HG02588 (cell line): Measurements from ENCODE around the gene TEX264.
A peak's percentile ranks its signal among the peaks of the same experiment; 100 is the strongest.

ENCODE experiments used
- ATAC-seq: cut with Tn5 transposase; IDR thresholded peaks from one replicate; pipeline ENCODE4 v1.9.1; 2021; ENCODE audit warnings: mild to moderate bottlenecking, moderate library complexity; ENCODE audit not compliant: unreplicated experiment

The TEX264 gene

GRCh38 chr3:51673802-51674654 is 3.0 kb downstream of the TEX264 start:
- no peak for ATAC-seq

DNA sequence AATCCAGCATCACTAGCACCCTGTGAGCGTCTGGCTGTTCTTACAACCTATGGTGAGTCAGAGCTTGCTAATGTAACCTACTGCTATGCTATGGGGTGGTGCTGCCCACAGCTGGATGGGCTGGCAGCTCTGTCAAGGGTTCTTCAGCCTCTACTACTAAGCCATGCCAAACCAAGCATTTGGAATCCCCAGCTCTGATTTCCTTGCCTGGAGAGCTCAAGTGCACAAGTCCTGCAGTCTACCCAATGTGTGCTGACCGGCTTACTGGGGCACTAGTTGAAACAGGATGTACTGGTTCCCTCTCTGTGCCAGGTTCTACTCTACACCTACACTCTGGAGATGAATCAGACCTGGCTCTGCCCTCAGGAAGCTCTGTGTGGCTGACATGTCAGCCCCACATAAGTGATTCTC is 4.2 kb downstream of the TEX264 start:
- no peak for ATAC-seq

DNA sequence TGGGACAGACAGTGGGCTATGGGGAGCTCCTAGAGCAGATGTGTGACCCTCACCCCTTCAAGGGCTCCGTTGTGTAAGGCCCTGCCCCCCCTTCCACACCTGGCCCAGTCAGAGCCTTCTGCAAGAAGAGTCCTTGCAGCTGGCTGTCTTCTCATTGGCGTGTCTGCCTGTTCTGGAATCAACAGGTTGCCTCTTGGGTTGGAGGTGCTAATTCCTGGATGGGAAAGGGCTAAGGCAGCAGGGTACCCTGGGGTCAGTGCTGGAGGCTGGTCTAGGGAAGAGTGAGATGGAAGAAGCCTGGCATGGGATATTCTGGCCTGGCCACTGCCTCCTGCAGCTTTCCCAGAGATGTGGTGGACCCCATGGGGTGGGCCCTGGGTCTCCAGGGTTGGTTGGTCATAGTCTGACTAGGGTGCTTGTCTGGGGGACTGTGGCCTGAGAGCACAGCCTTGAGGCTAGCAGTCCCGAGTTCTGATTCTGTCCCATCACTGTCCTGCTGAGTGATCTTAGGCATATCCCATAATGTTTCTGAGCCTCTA is 5.1 kb downstream of the TEX264 start:
- ATAC-seq, result no peak

DNA sequence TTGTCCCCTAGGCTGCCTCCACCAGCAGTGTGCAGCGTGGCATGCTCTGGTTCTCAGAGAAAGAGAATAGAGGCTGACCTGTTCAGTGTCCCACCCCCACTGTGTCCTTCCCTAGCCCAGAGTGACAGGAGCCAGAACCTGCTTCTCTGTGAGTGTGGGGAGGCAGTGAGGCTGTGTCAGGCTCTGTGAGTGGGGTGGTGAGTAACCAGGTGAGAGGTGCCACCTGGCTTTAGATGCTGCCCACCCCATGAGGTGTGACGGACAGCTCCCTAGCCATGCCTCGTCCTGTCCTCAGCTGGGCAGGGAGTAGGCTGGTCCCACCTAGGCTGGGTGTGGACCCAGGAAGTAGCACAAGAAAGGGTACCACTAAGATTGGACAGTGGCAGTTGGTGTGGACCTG is 6.3 kb downstream of the TEX264 start:
- ATAC-seq, result no peak

DNA sequence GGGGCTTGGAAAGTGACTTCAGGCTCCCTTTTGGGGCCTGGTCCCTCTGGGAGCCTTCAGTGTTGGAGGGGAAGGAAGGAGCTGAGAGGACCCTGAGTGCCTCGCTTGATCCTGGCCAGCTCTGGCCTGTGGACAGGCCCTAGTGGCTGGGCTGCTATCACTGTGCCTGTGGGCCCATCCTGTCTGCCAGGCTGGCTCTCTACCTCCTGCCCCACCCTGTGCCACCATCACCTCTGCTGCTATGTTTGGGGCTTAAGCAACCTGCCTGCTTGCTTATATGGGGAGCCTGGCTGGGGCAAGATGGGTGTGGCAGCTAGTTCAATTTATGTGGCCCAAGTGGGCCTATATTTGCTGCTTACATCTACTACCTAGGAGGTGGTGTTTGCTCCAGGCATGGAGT is 7.1 kb downstream of the TEX264 start:
- ATAC-seq, result no peak

GRCh38 chr3:51678641-51679040 is 7.6 kb downstream of the TEX264 start:
- no peak for ATAC-seq

DNA sequence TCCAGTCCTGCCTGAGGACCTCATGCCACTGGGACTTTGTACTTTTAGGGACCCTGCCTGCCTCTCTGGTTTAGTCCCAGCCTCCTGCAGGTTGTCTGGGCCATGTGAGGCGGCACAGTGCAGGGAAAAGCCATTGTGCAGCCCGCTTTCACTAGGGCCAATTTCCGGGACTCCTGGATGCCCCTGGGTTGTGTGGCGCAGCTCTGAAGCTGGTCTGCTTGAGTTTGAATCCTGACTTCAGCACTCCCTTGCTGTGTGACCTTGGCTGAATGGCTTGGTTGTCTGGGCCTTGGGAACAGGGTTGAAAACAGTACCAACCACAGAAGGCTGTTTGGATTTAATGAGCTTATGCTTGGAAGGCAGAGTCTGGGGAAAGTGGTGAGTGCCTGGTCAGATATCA is 8.3 kb downstream of the TEX264 start:
- no peak for ATAC-seq

DNA sequence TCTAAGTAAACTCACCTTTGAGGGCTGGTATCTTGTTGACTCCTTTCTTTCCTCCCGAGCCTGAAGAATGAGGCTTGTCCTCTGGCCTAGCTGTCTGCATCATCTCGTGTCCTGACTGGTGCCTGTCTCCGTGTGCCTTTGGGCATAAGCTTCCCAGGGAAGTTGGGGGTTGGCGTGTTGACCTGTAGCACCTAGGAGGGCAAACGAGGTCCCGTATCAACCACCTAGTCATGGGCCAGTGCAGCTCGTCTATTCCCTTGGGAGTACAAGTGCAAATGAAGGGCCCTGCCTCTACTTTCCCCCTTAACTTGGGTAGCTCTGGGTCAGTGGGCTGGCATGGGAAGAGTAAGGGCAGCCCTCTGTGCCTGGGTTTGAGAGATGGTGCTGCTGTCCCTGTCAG is 8.7 kb downstream of the TEX264 start:
- ATAC-seq, result no peak

GRCh38 chr3:51680196-51680595 is 9.1 kb downstream of the TEX264 start:
- no peak for ATAC-seq

- ATAC-seq, result no peak
Observed at GRCh38 chr3:51680663-51681230, 9.7 kb downstream of the TEX264 start.

DNA sequence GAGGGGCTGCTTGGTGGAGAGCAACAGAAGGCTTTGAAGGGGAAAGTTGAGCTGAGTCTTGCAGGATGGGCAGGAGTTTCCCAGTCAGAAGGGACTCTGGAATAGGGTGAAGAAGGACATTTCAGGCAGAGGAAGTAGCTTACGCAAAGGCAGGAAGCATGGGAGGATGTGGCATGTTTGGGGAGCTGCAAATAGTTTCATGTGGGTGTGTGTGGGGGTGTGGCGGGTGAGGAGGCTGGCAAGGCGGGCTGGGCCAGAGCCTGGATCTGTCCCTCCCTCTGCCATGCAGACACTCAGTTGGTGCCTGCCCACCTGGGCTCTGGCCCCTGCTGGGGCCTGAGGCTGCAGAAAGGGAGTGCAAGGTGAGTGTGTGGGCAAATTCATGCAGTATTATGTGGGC is 10.4 kb downstream of the TEX264 start:
- ATAC-seq, result no peak

- peak; percentile 79 for ATAC-seq
Observed at GRCh38 chr3:51682079-51682478, 11.0 kb downstream of the TEX264 start.

GRCh38 chr3:51682526-51682925 is 11.5 kb downstream of the TEX264 start:
- ATAC-seq, result no peak

DNA sequence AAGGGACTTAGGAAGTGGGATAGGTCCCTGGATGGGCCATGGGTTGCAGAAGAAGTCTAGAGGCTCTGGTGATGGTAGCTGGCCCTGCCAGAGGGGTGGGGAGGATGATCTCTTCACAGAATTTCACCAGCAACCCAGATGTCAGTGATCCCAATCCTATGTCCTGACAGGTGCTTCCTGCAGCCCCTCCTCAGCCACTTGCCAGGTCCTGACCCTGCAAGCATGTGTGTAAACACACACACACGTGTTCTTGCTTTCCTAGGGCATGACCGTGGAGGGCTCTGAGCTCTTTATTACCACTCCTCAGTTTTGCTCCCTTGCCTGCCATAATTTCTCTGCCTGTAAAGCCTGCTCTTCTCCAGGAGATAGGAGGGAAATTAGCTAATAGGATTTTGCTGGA is 12.5 kb downstream of the TEX264 start:
- ATAC-seq, result no peak

DNA sequence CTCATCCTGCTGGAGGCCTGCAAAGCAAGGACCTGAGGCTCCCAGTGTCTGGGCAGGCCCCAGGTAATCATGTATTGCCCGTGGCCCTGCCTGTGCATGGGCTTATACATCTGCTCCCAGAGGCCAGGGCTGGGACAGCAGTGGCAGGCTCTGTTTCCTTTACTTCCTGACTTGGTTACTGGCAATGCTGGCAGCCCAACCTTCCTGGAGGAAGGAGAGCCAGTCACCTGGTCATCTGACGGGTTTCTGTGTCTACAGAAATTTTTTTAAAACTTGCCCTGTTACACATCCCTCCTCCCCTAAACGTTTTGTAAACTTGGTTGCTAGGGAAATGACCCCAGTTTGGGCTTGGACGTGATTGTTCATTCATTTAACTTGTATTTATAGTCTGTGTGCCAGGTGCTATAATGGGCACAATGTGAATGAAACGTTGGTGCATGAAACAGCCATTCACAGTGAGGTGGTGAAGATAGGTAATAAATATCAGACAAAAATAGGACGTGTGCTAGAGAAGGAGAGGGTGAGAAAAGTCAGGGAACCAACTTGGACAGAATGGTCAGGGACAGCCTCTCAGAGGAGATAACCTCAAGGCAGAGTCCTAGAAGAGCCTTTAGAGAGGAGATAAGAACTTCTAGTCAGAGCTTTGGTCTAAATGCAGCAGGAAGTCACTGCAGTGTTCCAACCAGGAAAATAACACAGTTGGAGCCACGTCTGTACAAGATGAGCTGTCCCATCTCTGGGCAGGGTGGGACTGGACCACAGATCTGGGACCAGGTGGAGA is 14.1 kb downstream of the TEX264 start:
- ATAC-seq, result no peak

GRCh38 chr3:51686056-51686455 is 15.0 kb downstream of the TEX264 start:
- no peak for ATAC-seq

- ATAC-seq, result peak; percentile 45
Observed at GRCh38 chr3:51686512-51687215, 15.6 kb downstream of the TEX264 start.

- no peak for ATAC-seq
Observed at GRCh38 chr3:51687431-51688205, 16.6 kb downstream of the TEX264 start.

DNA sequence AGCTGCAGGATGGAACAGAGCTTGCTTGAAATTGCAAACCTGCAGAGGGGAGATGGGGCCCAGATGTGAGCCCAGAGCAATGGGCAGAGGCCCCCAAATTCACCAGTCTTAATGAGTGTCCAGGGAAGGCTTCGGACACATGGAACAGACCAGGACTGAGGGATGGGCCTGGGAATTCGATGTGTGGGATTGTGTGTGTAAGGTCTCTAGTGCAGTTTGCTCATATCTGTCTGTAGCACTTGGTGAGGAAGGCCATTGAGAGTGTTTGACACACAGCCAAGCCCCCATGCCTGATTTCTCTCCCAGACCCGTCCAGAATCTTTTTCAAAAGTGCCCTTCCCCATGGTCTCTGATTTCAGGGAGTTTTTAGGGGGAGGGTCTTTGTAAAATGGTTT is 17.2 kb downstream of the TEX264 start:
- ATAC-seq, result no peak

- no peak for ATAC-seq
Observed at GRCh38 chr3:51691021-51691420, 20.0 kb downstream of the TEX264 start.
